NB4 (cell line): ENCODE data around the gene TFEC.

Experiments used
- MYC ChIP-seq: IDR thresholded peaks from 2 replicates; pipeline ENCODE4 v1.6.1; 2011; ENCODE audit warnings: low read depth, low read length
- POLR2A ChIP-seq: IDR thresholded peaks from 2 replicates; pipeline ENCODE4 v1.6.1; 2011; ENCODE audit warnings: mild to moderate bottlenecking; ENCODE audit not compliant: insufficient read length; ENCODE audit errors: extremely low read depth
- TF ChIP-seq, protein P1 (sequence below): IDR thresholded peaks from one replicate; pipeline ENCODE4 v1.5.1; 2012; ENCODE audit warnings: low read depth, low read length
- TF ChIP-seq, protein P2 (sequence below): IDR thresholded peaks from 2 replicates; pipeline ENCODE4 v1.6.1; 2011; ENCODE audit warnings: low read depth, low read length

DNA sequence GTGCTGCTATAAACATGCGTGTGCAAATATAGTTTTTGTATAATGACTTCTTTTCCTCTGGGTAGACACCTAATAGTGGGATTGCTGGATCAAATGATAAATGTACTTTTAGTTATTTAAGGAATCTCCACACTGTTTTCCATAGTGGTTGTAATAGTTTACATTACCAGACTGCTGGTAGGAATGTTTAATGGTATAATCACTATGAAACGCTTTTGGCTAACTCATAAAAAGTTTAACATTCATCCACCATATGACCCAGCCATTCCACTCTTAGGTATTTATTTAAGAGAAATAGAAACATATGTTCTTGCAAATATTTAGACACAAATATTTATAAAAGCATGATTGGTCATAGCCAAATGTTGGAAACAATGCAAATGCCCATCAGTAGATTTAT lies 32.1 kb upstream of the TFEC start:
- TF ChIP-seq, protein P1, sequence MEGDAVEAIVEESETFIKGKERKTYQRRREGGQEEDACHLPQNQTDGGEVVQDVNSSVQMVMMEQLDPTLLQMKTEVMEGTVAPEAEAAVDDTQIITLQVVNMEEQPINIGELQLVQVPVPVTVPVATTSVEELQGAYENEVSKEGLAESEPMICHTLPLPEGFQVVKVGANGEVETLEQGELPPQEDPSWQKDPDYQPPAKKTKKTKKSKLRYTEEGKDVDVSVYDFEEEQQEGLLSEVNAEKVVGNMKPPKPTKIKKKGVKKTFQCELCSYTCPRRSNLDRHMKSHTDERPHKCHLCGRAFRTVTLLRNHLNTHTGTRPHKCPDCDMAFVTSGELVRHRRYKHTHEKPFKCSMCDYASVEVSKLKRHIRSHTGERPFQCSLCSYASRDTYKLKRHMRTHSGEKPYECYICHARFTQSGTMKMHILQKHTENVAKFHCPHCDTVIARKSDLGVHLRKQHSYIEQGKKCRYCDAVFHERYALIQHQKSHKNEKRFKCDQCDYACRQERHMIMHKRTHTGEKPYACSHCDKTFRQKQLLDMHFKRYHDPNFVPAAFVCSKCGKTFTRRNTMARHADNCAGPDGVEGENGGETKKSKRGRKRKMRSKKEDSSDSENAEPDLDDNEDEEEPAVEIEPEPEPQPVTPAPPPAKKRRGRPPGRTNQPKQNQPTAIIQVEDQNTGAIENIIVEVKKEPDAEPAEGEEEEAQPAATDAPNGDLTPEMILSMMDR: no peak
- TF ChIP-seq, protein P2, sequence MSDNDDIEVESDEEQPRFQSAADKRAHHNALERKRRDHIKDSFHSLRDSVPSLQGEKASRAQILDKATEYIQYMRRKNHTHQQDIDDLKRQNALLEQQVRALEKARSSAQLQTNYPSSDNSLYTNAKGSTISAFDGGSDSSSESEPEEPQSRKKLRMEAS: no peak
- TF ChIP-seq MYC (no peak), POLR2A (no peak)
